IPS DF 19.7 (cell line): ENCODE measurements around the gene BTBD17.

ENCODE experiments used
- DNase-seq: peaks from one replicate; pipeline ENCODE4 v3.0.0-alpha.2; 2013; ENCODE audit warnings: low read depth, low spot score

BTBD17 gene

GRCh38 chr17:74335529-74336062 is 26.1 kb downstream of the BTBD17 start:
- DNase-seq = no peak

DNA sequence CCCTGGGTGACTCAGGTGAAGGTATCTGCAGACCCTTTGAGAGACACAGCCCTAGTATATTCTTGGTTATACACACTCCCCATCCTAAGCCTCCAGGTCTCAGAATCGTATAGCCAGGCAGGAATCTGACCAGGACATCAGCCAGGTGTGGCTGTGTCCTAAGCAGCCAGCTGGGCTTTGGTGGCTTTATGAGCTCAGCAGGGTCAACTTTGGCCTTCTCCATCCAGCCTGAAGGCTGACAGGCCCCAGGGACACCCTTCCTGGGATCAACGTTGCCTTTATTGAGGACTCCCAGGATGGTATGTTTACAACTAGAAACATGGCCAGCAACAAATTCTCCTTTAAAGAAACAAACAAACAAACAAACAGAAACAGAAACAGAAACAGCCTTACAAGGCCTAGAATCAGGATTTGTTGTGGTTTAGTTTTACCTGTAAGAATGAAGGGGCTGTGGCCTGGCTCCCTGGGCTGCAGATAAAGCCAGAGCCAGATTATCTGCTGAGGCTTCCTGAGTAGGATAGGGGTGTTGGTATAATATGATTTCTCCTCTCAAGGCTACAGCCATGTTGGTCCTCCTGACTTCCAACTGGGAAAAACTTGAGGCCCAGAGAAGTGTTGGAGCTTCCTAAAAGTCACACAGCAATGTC is 27.2 kb downstream of the BTBD17 start:
- DNase-seq = no peak

GRCh38 chr17:74332763-74333283 is 28.8 kb downstream of the BTBD17 start:
- DNase-seq = no peak

DNA sequence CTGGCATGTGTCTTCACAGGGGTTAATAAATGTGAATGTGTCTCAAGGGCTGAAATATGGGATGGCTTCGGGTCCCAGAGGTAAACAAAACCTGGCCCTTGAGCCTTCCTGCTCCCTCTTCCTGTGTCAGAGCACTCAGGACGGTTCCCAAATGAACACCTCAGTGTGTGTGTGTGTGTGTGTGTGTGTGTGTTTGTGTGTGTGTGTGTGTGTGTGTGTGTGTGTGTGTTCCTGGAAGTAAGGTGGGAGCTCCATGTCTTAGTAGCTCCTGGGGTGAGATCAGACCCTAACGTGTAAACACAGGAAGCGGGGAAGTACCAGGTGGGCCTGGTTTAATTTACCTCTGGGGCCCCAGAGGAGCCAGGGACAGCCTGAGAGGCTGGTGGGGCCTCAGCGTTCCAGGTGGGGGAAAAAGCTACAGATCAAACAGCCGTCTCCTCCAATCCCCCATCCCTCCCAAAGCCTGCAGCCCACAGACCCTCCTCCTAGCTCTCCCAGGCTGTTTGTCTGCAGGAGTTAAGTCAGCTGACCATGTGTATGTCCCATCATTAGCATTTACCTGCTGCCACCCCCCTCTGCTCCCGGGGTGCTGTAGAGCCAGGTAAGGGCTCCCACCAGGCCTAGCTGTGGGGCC is 29.5 kb downstream of the BTBD17 start:
- no peak for DNase-seq

- no peak for DNase-seq
Observed at GRCh38 chr17:74330446-74330845, 31.2 kb downstream of the BTBD17 start.

- DNase-seq = no peak
Observed at GRCh38 chr17:74329378-74329777, 32.3 kb downstream of the BTBD17 start.

- no peak for DNase-seq
Observed at GRCh38 chr17:74328487-74328886, 33.2 kb downstream of the BTBD17 start.

GRCh38 chr17:74326506-74326905 is 35.2 kb downstream of the BTBD17 start:
- no peak for DNase-seq

- DNase-seq = no peak
Observed at GRCh38 chr17:74325743-74326379, 35.8 kb downstream of the BTBD17 start, which contains the start of gene KIF19. Gene KIF19, plus strand, starts transcription at chr17:74326226. Its CDS starts 124 bp downstream, at chr17:74326350.

DNA sequence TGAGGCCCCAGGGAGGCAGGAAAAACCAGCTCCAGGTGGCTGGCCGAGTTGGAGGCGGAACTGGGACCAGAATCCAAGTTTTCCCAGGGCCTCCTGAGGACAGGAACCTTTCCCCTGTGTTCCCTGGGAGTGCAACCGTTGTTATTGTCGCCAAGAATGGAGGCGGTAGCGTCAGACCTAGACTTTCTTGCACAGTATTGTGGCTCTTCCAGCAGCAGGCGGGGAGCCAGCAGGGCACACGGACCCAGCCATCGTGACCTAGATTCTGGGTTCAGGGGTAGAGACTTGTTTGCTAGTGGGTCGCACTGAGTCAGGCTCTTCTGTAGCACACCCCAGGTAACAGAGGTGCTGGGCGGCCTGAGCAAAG is 36.3 kb downstream of the BTBD17 start:
- no peak for DNase-seq

- no peak for DNase-seq
Observed at GRCh38 chr17:74324521-74324920, 37.1 kb downstream of the BTBD17 start.

GRCh38 chr17:74318391-74318790 is 43.3 kb downstream of the BTBD17 start:
- no peak for DNase-seq

DNA sequence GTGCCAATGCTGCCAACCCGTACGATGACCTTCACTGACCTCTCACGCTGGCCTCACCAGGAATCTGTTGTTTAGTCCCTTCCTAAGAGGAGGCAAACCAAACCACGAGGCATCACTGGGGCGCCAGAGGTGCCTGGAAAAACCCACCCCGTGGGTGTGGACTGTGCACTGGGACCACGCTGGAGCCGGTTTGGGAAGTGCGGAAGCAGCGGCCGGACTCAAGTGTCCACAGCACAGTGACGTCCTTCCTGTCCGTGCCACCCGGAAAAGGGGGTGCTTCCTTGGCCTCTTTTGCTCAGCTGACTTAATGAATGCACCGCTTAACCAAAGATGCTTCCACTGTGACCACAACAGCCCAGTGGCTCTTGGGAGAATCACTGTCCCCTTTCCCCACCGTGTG is 44.6 kb downstream of the BTBD17 start:
- no peak for DNase-seq

- DNase-seq = no peak
Observed at GRCh38 chr17:74316220-74316619, 45.4 kb downstream of the BTBD17 start.

- DNase-seq = no peak
Observed at GRCh38 chr17:74314877-74315276, 46.8 kb downstream of the BTBD17 start.

DNA sequence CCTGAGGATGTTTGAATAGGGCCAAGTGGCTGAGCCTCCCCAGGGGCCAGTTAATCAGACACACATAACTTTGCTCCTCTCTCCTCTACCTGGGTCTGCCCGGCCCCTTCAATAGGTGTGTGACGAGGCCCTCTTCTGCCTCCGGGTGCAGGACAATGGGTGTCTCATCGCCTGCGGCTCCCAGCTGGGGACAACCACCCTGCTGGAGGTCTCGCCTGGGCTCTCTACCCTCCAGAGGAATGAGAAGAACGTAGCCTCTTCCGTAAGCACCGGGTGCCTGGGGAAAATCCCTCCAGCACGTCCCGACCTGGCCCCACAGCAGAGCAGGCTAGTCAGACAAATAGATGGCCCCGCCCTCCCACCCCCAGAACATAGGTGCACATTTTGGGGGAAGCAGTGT is 51.8 kb downstream of the BTBD17 start:
- no peak for DNase-seq

GRCh38 chr17:74307984-74308773 is 53.5 kb downstream of the BTBD17 start:
- no peak for DNase-seq
